ENCODE measurements around the gene ZNF408.

Gene ZNF408

DNA sequence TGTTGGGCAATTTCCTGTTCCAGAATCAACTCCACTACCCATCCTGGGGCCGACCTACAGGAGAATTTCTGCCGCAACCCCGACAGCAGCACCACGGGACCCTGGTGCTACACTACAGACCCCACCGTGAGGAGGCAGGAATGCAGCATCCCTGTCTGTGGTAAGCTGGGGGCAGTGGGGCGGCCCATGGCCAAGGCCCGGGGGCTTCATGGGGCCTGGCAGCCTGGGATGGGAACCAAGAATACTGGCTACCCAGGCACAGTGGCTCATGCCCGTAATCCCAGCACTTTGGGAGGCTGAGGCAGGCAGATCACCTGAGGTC lies 22.5 kb downstream of the ZNF408 start:
- Mint-ChIP-seq H3K4me3 (no peak overlapping the region), H3K4me1 (no peaks in the 10 kb centered on the region), H3K36me3 (ENCODE audit: low read depth) (no peaks in the 10 kb centered on the region), H3K27me3 (ENCODE audit: low read depth) (peaks cover 6% of the 10 kb centered on the region), H3K27ac (no peak overlapping the region), H3K9me3 (no peaks in the 10 kb centered on the region)
- TF ChIP-seq, protein P1, sequence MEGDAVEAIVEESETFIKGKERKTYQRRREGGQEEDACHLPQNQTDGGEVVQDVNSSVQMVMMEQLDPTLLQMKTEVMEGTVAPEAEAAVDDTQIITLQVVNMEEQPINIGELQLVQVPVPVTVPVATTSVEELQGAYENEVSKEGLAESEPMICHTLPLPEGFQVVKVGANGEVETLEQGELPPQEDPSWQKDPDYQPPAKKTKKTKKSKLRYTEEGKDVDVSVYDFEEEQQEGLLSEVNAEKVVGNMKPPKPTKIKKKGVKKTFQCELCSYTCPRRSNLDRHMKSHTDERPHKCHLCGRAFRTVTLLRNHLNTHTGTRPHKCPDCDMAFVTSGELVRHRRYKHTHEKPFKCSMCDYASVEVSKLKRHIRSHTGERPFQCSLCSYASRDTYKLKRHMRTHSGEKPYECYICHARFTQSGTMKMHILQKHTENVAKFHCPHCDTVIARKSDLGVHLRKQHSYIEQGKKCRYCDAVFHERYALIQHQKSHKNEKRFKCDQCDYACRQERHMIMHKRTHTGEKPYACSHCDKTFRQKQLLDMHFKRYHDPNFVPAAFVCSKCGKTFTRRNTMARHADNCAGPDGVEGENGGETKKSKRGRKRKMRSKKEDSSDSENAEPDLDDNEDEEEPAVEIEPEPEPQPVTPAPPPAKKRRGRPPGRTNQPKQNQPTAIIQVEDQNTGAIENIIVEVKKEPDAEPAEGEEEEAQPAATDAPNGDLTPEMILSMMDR (IDR thresholded peaks at IDR 0.05; ENCODE audit: unreplicated experiment in 3 of 3), result no peak

DNA sequence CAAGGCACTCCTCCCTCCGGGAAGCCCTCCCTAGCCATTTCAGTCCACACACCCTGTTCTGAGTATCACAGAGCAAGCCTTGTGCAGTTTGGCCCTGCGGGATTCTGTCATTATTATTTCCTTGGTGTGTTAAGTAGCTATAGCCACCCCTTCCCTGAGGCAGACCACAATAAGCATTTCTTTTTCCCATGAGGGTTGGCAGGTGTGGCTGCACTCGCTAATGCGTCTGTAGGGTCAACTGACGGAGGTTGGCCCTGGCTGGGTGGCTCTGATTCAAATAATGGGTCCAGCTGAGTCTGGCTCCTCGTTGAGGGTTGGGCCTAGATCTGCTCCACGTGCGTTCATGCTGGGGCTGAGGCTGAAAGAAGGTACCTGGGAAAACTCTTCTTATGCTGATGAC lies 23.3 kb downstream of the ZNF408 start:
- H3K4me1 Mint-ChIP-seq, result no peaks in the 10 kb centered on the region
- H3K4me3 Mint-ChIP-seq, result no peak overlapping the region
- H3K27me3 Mint-ChIP-seq (ENCODE audit: low read depth), result peaks cover 6% of the 10 kb centered on the region
- H3K36me3 Mint-ChIP-seq (ENCODE audit: low read depth), result no peaks in the 10 kb centered on the region
- no peaks in the 10 kb centered on the region for H3K9me3 Mint-ChIP-seq
- TF ChIP-seq, protein P1 (IDR thresholded peaks at IDR 0.05; ENCODE audit: unreplicated experiment in 3 of 3), result no peak
- H3K27ac Mint-ChIP-seq, result peak overlapping the region in 1 of 3 experiments; percentile 53

DNA sequence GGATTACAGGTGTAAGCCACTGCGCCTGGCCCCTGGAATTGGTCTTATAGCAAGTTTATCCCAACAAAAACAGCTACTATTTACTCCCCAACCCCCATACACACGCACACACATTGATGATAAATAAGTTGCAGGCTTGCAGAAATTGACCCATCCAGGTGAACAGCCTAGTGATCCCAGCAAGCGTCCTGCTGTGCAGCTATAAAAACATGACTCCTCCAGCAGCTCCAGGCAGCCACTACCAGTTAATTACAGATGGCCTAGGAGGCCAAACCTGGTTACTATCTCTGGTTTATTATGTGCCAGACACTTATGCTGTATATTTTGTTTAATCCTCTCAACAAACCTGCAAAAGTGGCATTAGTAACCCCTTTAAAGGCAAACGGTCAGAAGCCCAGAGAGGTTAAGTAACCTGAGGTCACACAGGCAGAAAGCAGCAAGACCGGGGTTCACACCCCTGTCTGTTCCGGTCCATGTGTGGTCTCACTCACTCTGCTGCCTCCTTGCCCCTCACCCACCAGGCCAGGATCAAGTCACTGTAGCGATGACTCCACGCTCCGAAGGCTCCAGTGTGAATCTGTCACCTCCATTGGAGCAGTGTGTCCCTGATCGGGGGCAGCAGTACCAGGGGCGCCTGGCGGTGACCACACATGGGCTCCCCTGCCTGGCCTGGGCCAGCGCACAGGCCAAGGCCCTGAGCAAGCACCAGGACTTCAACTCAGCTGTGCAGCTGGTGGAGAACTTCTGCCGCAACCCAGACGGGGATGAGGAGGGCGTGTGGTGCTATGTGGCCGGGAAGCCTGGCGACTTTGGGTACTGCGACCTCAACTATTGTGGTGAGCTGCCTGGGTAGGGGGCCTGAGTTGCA lies 24.7 kb downstream of the ZNF408 start:
- Mint-ChIP-seq H3K27me3 (ENCODE audit: low read depth) (peaks cover 6% of the 10 kb centered on the region), H3K9me3 (no peaks in the 10 kb centered on the region), H3K36me3 (ENCODE audit: low read depth) (no peaks in the 10 kb centered on the region), H3K27ac (peak overlapping the region in 1 of 3 experiments; percentile 60), H3K4me1 (no peaks in the 10 kb centered on the region), H3K4me3 (no peak overlapping the region)
- TF ChIP-seq, protein P1 (IDR thresholded peaks at IDR 0.05; ENCODE audit: unreplicated experiment in 3 of 3), result no peak

DNA sequence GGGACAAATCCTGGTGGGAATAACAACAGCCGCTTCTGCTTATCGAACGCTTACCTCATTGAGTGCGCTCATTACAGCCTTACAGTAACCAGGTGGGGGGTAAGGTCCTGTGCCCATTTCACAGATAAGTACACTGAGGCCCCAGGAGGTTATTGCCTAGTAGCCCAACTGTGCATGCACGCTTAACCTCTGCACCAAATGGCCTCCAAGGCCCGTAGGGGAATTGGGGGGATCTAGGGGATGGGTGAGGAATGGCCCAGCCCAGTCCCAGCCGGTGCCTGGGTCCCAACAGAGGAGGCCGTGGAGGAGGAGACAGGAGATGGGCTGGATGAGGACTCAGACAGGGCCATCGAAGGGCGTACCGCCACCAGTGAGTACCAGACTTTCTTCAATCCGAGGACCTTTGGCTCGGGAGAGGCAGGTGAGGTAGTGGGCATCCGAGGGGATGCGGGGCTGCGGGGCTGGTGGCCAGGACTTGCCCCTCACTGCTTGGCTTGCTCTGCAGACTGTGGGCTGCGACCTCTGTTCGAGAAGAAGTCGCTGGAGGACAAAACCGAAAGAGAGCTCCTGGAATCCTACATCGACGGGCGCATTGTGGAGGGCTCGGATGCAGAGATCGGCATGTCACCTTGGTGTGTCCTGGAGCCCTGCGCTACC lies 25.5 kb downstream of the ZNF408 start:
- Mint-ChIP-seq H3K9me3 (no peaks in the 10 kb centered on the region), H3K36me3 (ENCODE audit: low read depth) (no peaks in the 10 kb centered on the region), H3K4me3 (no peak overlapping the region), H3K27me3 (ENCODE audit: low read depth) (peaks cover 4% of the 10 kb centered on the region), H3K27ac (no peak overlapping the region), H3K4me1 (no peaks in the 10 kb centered on the region)
- TF ChIP-seq, protein P1 (IDR thresholded peaks at IDR 0.05; ENCODE audit: unreplicated experiment in 3 of 3), result no peak

DNA sequence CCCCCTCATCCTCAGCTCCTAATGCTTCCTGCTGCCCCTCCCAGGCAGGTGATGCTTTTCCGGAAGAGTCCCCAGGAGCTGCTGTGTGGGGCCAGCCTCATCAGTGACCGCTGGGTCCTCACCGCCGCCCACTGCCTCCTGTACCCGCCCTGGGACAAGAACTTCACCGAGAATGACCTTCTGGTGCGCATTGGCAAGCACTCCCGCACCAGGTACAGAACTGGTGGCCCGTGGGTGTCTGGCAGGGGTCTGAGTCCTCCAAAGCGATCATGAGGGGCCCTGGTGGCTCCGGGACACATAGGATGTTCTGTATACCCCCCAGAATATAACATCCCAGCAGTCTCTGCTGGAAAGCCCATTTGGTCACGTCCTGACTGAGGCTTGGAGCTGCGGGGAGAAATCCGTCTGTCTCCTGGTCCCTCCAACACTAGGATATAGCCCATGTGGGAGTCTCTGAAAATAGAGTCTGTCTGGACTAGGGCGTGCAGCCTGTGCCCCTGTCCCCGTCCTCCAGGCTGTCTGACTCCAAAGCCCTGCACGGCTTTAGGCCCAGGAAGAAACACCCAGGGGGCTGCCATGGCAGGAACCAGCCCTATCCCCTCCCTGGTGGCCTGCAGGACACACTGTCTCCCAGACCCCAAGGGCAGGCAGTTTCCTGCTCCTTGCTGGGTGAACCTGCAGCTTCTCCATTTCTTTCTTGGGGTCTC lies 27.3 kb downstream of the ZNF408 start:
- TF ChIP-seq, protein P1 (IDR thresholded peaks at IDR 0.05; ENCODE audit: unreplicated experiment in 3 of 3), result no peak
- Mint-ChIP-seq H3K27me3 (ENCODE audit: low read depth) (no peaks in the 10 kb centered on the region), H3K27ac (no peak overlapping the region), H3K4me3 (no peak overlapping the region), H3K36me3 (ENCODE audit: low read depth) (no peaks in the 10 kb centered on the region), H3K9me3 (no peaks in the 10 kb centered on the region), H3K4me1 (no peaks in the 10 kb centered on the region)
